NCI-H2171 treated with DMSO at 0.1 percent for 48 hours (cell line): Measurements from ENCODE around the gene TAOK1.

Experiments used
- DNase-seq: peaks from one replicate; lab custom pipeline; 2025; lab: John Stamatoyannopoulos, UW

The TAOK1 gene

GRCh38 chr17:29379084-29379991 lies 10.8 kb upstream of the TAOK1 start:
- DNase-seq = no peak

- DNase-seq = no peak
Observed at GRCh38 chr17:29383686-29384085, 6.5 kb upstream of the TAOK1 start.

- no peak for DNase-seq
Observed at GRCh38 chr17:29384901-29385300, 5.3 kb upstream of the TAOK1 start.

- no peak for DNase-seq
Observed at GRCh38 chr17:29386760-29387159, 3.4 kb upstream of the TAOK1 start.

GRCh38 chr17:29388937-29389336 lies 1.2 kb upstream of the TAOK1 start:
- no peak for DNase-seq

- DNase-seq = peak; percentile 31
Observed at GRCh38 chr17:29390851-29391631, 878 bp downstream of the TAOK1 start.

GRCh38 chr17:29393436-29393835 lies 3.3 kb downstream of the TAOK1 start:
- no peak for DNase-seq

- no peak for DNase-seq
Observed at GRCh38 chr17:29394761-29395160, 4.6 kb downstream of the TAOK1 start.

GRCh38 chr17:29396066-29396465 lies 5.9 kb downstream of the TAOK1 start:
- no peak for DNase-seq

GRCh38 chr17:29399634-29400033 lies 9.5 kb downstream of the TAOK1 start:
- DNase-seq = no peak

GRCh38 chr17:29400818-29401217 lies 10.7 kb downstream of the TAOK1 start:
- DNase-seq = no peak

GRCh38 chr17:29401258-29401657 lies 11.1 kb downstream of the TAOK1 start:
- DNase-seq = no peak

- no peak for DNase-seq
Observed at GRCh38 chr17:29407856-29408255, 17.7 kb downstream of the TAOK1 start.

- DNase-seq = no peak
Observed at GRCh38 chr17:29409963-29410362, 19.8 kb downstream of the TAOK1 start.

GRCh38 chr17:29412780-29413565 lies 22.8 kb downstream of the TAOK1 start:
- DNase-seq = no peak

- no peak for DNase-seq
Observed at GRCh38 chr17:29420128-29420527, 30.0 kb downstream of the TAOK1 start.

- DNase-seq = no peak
Observed at GRCh38 chr17:29430275-29430674, 40.1 kb downstream of the TAOK1 start.

- no peak for DNase-seq
Observed at GRCh38 chr17:29433541-29433940, 43.4 kb downstream of the TAOK1 start.

GRCh38 chr17:29434550-29434949 lies 44.4 kb downstream of the TAOK1 start:
- DNase-seq = no peak

GRCh38 chr17:29442451-29442850 lies 52.3 kb downstream of the TAOK1 start:
- DNase-seq = no peak

- DNase-seq = no peak
Observed at GRCh38 chr17:29443041-29443739, 53.0 kb downstream of the TAOK1 start.

- DNase-seq = no peak
Observed at GRCh38 chr17:29444589-29444988, 54.4 kb downstream of the TAOK1 start.
